OCI-LY1 (cell line): Measurements from ENCODE around the gene C10orf88.

ENCODE experiments used
- CTCF ChIP-seq: fragments of 200-600 bp; sonication (generic), shearing (Covaris generic); IDR thresholded peaks from 2 replicates; pipeline ENCODE4 v1.5.1; 2017; ENCODE audit warnings: mild to moderate bottlenecking, antibody characterized with exemption, low read length, moderate library complexity, mixed read lengths
- EZH2 ChIP-seq: fragments of 200-600 bp; sonication (generic), shearing (Covaris generic); IDR thresholded peaks from 2 replicates; pipeline ENCODE4 v1.8.0; 2017; ENCODE audit warnings: borderline replicate concordance, mixed run types, mild to moderate bottlenecking, antibody characterized with exemption, low read length, moderate library complexity, mixed read lengths

GRCh38 chr10:122997864-122998263 is 43.8 kb upstream of the C10orf88 start:
- TF ChIP-seq CTCF (no peak), EZH2 (no peak)
